Esophagus mucosa (tissue), 1 donor: Measurements from ENCODE around the gene WNK4. TPM values are rescaled to one million over a fixed set of nuclear protein-coding genes. Genes with fewer than 3 reads are reported as not detected.

Experiments
- ATAC-seq: fragments of 200-7000 bp; cut with Tn5 transposase; one replicate; pipeline ENCODE4 v1.9.1; 2020
- total RNA-seq: library from RNA; stranded (reverse); gene quantifications from one replicate; pipeline ENCODE4 v1.2.4, GENCODE V29; 2023
- donor health status: DM: yes; HTN: yes; CAD: no.

The WNK4 gene
- total RNA-seq, 1 donor from 2014 or later = 0.40 TPM

- peak; percentile 71 for ATAC-seq
These were observed 16.9 kb downstream of the WNK4 start for GRCh38 chr17:42797067-42798007.

GRCh38 chr17:42798011-42798382, 17.6 kb downstream of the WNK4 start:
- no peak for ATAC-seq

- ATAC-seq = peak; percentile 75
These were observed 18.3 kb downstream of the WNK4 start, which contains the start of the genes CNTD1 and COA3 for GRCh38 chr17:42798383-42799380. TSS of gene CNTD1 (plus strand) at chr17:42798861. CDS start at chr17:42799068, 207 bp downstream. TSS of gene COA3 (minus strand) at chr17:42798704. CDS start at chr17:42798681, 23 bp downstream.

- no peak for ATAC-seq
These were observed 22.9 kb downstream of the WNK4 start for GRCh38 chr17:42803074-42803883.

GRCh38 chr17:42804918-42805367, 24.5 kb downstream of the WNK4 start:
- ATAC-seq = no peak

- ATAC-seq = peak; percentile 55
These were observed 25.8 kb downstream of the WNK4 start for GRCh38 chr17:42806249-42806648.

GRCh38 chr17:42809250-42809649, 28.8 kb downstream of the WNK4 start:
- ATAC-seq = peak; percentile 57

- no peak for ATAC-seq
These were observed 34.4 kb downstream of the WNK4 start for GRCh38 chr17:42814633-42815399.

GRCh38 chr17:42817866-42818265, 37.5 kb downstream of the WNK4 start:
- no peak for ATAC-seq

- ATAC-seq = no peak
These were observed 38.0 kb downstream of the WNK4 start for GRCh38 chr17:42818379-42818778.

GRCh38 chr17:42819939-42820535, 39.6 kb downstream of the WNK4 start:
- ATAC-seq = no peak

- ATAC-seq = no peak
These were observed 40.8 kb downstream of the WNK4 start for GRCh38 chr17:42821176-42821575.

- ATAC-seq = no peak
These were observed 47.1 kb downstream of the WNK4 start for GRCh38 chr17:42827472-42827871.

- no peak for ATAC-seq
These were observed 50.6 kb downstream of the WNK4 start for GRCh38 chr17:42830971-42831370.

GRCh38 chr17:42832213-42832933, 52.0 kb downstream of the WNK4 start:
- peak; percentile 8 for ATAC-seq

- ATAC-seq = peak; percentile 92
These were observed 52.7 kb downstream of the WNK4 start, which contains the start of gene PSME3 for GRCh38 chr17:42832934-42833766. TSS of gene PSME3 (plus strand) at chr17:42833397. CDS start at chr17:42833632, 235 bp downstream.

GRCh38 chr17:42833767-42834422, 53.5 kb downstream of the WNK4 start:
- peak; percentile 27 for ATAC-seq

- no peak for ATAC-seq
These were observed 55.3 kb downstream of the WNK4 start for GRCh38 chr17:42835732-42836131.
